GM19455 (cell line): ENCODE results near the gene WNK2.
"Not testable (repeated sequence)": the region's sequence is repeated elsewhere in the genome, so short reads cannot be mapped to it uniquely, and the experiment has no call there.

Experiments used
- ATAC-seq: cut with Tn5 transposase; IDR thresholded peaks from one replicate; pipeline ENCODE4 v1.9.1; 2021; ENCODE audit not compliant: unreplicated experiment

Gene WNK2

GRCh38 chr9:93361995-93362394, 178.1 kb downstream of the WNK2 start:
- no peak for ATAC-seq

GRCh38 chr9:93364734-93365426, 180.9 kb downstream of the WNK2 start:
- ATAC-seq: no peak

GRCh38 chr9:93365427-93366118, 181.6 kb downstream of the WNK2 start:
- no peak for ATAC-seq

GRCh38 chr9:93366119-93366447, 182.1 kb downstream of the WNK2 start:
- no peak for ATAC-seq

GRCh38 chr9:93366486-93366885, 182.5 kb downstream of the WNK2 start:
- ATAC-seq: not testable (repeated sequence)

- ATAC-seq: no peak
Measured at GRCh38 chr9:93368437-93368836, 184.5 kb downstream of the WNK2 start.

GRCh38 chr9:93369686-93370085, 185.7 kb downstream of the WNK2 start:
- no peak for ATAC-seq
